Epithelial cell of esophagus (primary cell): ENCODE measurements around the gene LETM1.
A peak's percentile ranks its signal among the peaks of the same experiment; 100 is the strongest.

Experiments
- DNase-seq: peaks from one replicate; pipeline ENCODE4 v3.0.0; 2010; ENCODE audit warnings: low read depth
- H3K4me3 ChIP-seq: 2 replicates; pipeline ENCODE4 v1.5.1; 2011; ENCODE audit warnings: mild to moderate bottlenecking, low read length, control low read depth
- CTCF ChIP-seq: IDR thresholded peaks from 2 replicates; pipeline ENCODE4 v1.5.1; 2011; ENCODE audit warnings: low read depth, mild to moderate bottlenecking, low read length, control low read depth, inconsistent platforms; ENCODE audit not compliant: insufficient read depth; ENCODE audit errors: missing control alignments

LETM1 gene

GRCh38 chr4:1795299-1796195 is 60.4 kb downstream of the LETM1 start:
- no peak for TF ChIP-seq CTCF
- H3K4me3 ChIP-seq, result peak overlapping the region; percentile 76
- DNase-seq, result no peak

- no peak for DNase-seq
- TF ChIP-seq CTCF, result no peak
- peak overlapping the region; percentile 76 for H3K4me3 ChIP-seq
Measured at GRCh38 chr4:1794809-1795298, 61.1 kb downstream of the LETM1 start.

GRCh38 chr4:1793940-1794808 is 61.8 kb downstream of the LETM1 start:
- TF ChIP-seq CTCF, result no peak
- DNase-seq, result peak; percentile 21
- peak overlapping the region; percentile 76 for H3K4me3 ChIP-seq

- peak; percentile 56 for DNase-seq
- H3K4me3 ChIP-seq, result peak overlapping the region; percentile 76
- no peak for TF ChIP-seq CTCF
Measured at GRCh38 chr4:1793496-1793840, 62.5 kb downstream of the LETM1 start.

- TF ChIP-seq CTCF, result no peak
- peak; percentile 61 for DNase-seq
- H3K4me3 ChIP-seq, result peak within 1 kb of the TSS; percentile 76
Measured at GRCh38 chr4:1792832-1793495, 63.0 kb downstream of the LETM1 start, which contains the start of gene FGFR3. Gene FGFR3 (plus strand): TSS chr4:1793293. CDS start chr4:1793935, 642 bp downstream.

GRCh38 chr4:1792158-1792831 is 63.7 kb downstream of the LETM1 start:
- no peak overlapping the region for H3K4me3 ChIP-seq
- no peak for DNase-seq
- no peak for TF ChIP-seq CTCF
